T-helper 1 cell treated with Interleukin-12 subunit alpha and Interleukin-12 subunit beta and Interleukin-4 antibody, amounts not matched to agents 30 ng/mL and 1 ng/mL, for 36 hours (primary cell): Measurements from ENCODE around the gene KRT80. TPM values are rescaled to one million over a fixed set of nuclear protein-coding genes. Genes with fewer than 3 reads are reported as not detected.

Source experiments
- intact Hi-C: fragments of 100-400 bp; cut with micrococcal nuclease; formaldehyde crosslinking; loops from one replicate; pipeline ENCODE4 v1.15.1; 2024
- total RNA-seq: library from RNA; stranded (reverse); gene quantifications from 2 replicates; pipeline ENCODE4 v1.2.3, GENCODE V29; 2022

The KRT80 gene
- total RNA-seq, 1 donor from 2014 or later, result not detected

DNA sequence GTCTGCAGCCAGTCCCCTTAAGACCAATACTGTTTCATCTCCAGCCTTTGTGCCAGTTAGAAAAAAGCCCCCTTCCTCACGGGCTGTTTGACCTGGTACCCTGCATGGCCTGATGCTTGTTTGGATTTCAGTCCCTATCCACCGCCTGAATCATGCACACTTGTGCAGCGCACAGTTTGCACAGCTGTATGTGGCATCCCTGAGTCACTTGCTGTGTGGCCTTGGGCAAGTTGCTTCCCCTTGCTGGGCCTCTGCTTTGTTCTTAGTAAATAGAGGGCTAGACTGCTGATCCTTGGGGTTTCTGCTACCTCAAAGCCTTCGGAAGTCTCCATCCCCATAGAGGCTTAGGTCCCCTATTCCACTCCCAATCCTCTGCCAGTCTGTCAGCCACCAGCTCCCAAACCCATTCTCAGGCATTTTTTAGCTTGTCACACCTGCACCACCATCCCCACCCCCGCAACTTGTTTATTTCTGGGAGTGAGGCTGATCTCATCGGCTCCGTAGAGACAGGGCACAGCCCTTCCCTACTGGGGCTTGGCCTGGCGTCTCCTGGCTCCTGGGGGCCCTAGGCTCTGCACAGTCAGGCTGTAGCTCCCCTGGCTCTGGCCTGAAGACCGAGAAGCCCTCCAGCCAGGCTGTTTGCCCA lies 8.8 kb downstream of the KRT80 start:
- intact Hi-C loops, result no loop called here

DNA sequence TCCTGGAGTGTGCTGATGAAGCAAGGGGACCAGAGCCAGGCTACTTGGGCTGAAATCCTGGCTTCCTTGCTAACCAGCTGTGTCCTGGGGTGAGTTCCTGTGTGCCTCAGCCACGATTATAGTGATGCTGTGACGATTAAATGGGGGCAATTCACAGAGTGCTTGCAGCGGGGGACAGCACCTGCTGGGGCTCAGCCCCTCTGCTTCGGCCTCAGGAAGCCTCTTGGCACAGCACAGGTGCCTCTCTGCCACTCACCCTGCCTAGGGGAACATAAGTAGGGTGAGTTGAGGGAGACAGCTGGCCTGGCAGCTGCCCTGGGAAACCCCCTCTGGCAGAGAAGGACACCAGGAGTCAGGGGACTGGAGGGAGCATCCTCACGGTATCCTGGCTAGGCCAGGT lies 9.4 kb downstream of the KRT80 start:
- intact Hi-C loops, result no loop called here

DNA sequence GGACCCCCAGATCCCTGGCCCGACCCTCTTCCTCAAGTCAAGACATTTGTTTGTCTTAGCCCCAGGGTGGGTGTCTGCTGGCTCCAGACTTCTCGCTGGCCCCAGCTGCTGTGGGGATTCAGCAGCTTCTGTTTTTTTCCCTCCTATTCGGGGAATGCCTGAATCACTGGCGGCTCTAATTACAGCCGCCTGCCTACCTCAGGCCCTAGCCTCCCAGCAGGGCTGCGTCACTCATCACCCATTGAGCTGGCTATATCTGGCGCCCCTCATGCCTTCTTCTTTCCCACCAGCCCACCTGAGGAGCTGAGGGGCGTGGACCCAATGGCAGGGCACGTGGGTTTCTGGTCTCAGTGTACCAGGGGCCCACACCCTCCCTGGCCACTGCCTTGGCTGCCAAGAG lies 10.1 kb downstream of the KRT80 start:
- intact Hi-C loops, result no loop called here

DNA sequence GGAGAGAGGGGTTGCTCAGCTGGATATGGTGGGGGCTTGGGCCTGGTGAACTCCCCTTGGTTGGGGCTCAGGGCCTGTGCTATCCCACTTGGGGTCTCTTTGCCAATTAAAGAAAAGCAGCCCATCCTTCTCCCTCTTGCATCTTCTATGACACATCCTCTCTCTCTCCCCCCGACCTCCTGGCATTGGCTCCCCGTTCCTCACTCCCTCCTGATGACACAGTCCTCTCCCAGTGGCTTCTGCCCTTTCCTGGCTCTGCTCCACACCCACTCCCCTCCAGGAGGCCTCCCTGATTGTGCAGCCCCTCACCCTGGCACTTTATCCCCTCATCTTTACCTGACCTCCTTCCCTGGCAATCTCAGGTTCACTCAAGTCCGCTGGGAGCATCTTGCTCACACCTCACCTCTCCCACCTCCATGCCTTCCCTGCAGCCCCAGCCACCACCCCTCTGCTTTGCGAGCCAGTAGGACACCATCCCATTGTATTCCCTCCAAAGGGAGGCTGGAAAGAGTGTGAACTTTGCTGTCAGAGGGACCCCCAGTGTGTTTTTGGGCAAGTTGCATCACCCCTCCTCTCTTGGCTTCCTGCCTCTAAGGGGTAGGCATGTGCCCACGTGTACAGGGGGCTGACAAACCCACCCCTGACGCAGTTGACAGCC lies 10.7 kb downstream of the KRT80 start:
- intact Hi-C loops, result no loop called here

DNA sequence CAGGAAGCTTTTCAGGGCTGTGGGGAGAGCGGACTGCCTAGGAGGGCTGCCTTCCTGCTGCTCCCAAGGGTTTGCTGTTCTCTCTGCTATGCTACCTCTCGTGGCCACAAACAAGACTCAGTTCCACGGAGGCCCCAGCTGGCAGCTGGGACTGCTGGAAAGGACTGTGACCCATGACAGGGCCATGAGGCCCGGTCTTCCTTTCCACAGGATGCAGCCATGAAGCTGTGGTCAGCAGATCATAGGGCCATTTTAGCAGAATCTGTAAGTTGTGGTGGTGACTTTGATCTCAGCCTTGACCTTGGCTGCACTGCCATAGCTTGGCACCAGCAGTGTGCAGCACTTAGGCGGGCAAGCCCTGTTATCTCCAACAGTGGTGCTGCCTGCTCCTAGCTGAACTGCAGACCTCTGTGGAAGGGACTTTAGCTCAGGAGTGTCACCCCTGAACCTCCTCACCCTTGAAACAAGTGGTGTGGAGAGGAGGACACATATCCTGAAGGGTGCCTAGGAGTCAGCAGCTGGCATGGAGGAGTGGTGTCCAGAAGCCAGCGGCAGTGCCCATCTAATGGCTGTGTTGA lies 12.3 kb downstream of the KRT80 start:
- intact Hi-C loops, result no loop called here

DNA sequence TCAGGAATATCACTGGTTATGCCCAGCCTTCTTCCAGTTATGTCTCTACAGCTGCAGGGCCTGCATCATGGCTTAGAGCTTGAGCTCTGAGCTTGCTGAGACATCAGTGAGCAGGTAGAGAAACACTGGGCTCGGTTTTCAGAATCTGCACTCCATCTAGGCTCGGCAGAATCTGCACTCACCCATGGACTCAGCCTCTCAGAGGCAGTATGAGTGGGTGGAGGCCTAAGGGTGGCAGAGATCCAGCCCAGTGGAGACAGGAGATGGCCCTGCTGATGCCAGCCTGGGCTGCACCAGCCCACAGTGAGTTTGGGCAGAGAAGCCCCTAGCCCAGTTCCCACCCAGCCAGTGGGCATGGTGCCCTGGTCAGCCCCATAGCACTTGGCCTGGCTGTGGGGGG lies 12.8 kb downstream of the KRT80 start:
- intact Hi-C loops, result no loop called here

DNA sequence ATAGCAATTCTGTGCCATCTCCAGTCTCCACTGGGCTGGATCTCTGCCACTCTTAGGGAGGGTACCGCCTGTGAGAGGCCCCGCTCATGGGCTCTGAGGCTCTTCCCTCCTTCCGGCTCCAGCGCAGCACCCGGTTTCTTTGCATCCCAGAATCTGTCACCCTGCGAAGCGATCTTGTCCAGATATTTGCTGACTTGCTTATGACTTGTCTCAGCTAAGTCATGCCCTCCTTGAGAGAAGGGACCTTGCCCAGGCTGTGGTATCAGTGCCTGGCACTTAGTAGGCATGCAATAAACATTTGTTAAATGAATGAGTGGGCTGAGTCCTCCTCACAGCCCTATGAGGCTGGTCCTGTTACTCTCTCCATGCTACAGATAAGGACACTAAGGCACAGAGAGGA lies 13.4 kb downstream of the KRT80 start:
- intact Hi-C loops, result no loop called here

DNA sequence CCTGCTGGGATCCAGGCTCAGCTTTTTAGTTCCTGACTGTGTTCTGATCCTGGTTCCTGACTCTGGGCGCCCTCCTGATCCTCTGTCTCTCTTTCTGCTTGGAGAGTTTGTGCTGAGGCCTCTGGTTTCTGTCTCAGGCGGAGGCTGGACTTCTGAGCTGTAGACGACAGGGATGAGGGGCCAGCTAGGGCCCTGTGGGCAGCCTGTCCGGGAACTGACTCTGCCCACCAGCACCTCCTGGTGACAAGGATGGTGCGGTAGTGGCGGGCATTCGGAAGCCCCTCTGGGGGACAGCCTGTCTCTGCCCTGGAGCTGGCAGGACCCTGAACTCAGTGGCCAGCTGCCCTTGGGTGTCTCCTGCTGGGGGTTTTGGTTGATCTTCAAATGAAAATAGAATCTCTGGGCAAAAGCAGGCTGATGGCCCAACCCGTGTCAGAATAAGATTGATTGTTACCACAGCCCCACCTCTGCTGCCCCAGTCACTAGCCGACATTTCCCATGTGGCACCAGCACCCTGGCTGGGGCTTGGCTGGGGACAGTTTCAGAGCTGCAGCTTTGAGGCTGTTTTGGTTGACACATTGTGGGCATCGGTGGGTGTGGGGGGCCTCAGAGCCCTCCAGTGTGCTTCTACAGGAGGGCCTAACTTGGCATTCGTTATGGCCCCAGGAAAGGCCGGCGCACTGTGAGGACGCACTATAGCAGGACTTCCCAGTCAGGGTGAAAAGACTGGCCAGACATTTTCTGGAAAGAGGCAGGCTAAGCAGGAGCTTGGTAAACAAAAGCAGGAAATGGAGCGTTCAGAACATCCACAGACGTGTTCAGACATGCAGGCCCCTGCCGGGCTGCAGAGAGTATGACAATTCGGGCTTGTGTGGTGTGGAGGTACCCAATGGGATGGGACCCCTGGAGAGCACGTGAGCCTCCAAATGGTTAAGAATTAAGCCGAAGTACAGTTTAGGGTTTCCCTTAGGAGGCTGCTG lies 16.2 kb downstream of the KRT80 start:
- intact Hi-C loops, result no loop called here

DNA sequence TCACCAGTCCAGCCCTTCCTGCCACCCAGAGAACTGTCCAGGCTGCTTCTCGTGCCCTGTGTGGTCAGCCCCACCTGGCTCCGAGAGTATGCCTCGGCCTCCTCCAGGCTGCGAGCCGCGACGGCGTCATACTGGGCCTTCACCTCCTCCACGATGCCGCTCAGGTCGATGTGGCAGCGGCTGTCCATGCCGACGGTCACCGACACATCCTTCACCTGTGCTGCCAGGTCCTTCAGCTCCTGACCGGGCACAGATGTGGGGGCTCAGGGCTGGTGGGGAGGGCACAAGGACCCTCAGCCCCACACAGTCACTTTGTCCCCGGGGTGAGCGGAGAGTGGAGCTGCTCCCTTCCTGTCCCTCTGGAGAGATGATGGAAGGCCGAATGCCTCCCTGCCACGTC lies 18.3 kb downstream of the KRT80 start:
- intact Hi-C loops, result no loop called here

DNA sequence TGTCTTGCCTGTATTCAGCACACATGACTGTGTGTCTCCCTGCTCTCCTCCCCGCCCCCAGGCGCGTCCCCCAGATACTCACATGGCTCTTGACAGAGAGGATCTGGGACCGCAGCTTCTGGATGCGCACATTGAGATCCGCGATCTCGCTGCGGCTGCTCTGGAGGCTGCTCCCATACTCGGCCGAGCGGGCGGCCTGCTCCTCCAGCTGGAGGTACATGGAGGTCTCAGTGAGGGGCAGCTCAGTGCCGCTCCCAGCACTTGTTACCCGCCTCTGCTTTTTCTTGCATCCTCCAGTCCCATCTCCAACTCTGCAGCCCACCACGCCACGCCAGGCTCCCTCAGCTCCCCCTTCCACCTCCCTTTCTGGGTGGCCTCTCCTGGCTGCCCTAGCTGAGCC lies 18.9 kb downstream of the KRT80 start:
- intact Hi-C loops, result no loop called here

DNA sequence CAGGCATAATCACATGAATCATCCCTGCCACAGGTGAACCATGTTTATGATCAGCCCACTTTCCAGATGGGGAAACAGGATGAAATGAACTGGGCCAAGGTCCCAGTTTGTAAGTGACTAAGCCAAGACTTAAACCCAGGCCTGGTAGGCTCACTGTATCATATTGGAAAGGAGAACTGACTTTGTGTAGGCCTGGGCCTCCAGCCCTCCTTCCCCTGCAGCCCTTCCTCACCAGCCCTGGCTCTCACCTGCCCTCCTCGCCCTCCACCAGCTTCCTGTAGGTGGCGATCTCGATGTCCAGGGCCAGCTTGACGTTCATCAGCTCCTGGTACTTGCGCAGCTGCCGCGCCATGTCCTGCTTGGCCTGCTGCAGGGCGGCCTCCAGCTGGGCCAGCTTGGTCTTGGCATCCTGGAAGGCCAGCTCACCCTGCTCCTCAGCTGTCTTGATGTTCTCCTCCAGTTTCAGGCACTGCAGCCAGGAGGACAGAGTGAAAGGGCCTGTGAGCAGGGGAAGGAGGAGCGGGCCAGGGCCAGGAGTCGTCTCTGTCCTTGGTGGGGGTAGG lies 19.8 kb downstream of the KRT80 start:
- intact Hi-C loops, result no loop called here

DNA sequence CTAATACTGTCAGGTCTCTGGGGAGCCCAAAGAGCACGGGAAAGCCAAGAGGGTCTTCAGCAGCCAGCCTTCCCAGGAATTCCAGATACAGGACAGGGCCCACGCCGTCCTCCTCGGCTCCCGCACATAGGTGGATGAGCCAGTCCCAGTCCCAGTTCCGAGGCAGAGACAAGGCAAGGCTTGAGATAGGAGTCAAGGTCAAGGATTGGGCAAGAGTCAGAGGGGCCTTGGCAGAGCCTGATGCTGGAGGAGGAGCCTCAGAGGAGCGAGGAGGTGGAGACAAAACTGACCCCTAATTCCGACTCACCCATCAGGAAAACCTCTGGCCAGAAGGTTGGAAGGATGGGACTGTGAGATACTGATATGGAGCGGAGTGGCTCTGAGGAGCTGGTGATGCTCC lies 21.0 kb downstream of the KRT80 start:
- intact Hi-C loops, result no loop called here

DNA sequence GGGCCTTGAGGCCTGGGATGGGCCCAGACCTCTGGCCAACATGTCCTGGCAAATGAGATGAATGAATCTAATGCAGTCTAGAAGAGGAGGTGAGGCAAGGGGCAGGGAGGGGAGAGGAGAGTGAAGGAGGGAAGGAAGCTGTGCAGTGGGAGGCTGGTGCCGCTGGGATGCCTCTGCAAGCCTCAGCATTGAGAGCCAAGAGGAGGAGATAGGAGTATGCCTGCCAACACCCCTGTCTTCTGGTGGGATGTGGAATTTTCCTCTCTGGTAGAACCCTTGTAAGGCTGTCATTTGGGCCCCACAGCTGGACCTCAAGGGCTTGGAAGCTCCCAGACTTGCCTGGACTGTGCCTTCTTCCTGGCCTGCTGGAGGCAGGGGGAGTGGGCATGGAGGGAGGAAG lies 21.9 kb downstream of the KRT80 start:
- intact Hi-C loops, result no loop called here

DNA sequence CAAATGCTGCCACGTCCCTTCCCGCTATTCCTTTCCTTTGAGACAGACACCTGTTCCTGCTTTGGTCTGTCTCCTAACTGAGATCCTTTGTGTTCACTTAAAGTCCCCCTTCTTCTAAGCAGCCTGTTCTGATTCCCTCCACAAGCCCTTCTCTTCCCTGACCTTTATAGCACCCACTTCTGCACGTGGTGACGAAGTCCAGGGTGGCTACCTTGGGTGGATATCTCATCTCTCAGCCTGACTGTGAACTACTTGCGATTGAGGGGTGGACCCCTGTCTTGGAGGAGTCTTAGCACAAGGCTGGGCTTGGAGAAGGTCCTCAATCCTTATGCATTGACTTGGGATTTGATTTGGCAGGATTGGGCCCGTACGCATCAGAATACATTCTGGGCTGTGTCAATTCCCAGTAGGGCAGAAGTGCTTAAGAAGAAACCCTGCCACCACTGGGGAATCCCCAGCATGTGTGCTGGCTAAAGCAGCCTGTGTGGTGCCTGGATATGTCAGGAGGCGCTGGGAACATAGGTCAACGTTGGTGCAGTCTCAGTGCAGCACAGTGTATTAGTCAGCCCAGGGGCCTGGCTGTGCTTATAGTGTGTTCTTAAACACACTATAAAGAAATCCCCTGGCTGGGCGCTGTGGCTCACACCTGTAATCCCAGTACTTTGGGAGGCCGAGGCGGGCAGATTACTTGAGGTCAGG lies 23.6 kb downstream of the KRT80 start:
- intact Hi-C loops, result no loop called here

DNA sequence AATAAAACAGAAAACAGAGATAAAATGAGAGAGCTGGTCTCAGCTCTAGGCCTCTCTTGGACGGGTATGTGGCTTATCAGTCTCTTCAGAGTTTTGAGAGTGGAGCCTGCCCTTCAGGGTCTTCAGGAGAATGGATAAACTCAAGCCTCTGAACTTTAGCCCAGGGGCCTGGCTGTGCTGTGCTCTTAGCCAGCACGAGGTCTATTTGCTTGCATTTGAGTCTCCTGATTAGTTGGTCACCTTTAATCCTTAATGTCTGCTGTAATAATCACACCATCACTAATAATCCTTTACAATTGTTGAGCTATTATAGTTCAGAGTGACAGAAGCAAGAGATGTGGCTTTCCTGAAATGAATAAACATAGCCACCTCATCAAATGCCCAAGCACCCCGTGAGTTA lies 24.3 kb downstream of the KRT80 start:
- intact Hi-C loops, result no loop called here

DNA sequence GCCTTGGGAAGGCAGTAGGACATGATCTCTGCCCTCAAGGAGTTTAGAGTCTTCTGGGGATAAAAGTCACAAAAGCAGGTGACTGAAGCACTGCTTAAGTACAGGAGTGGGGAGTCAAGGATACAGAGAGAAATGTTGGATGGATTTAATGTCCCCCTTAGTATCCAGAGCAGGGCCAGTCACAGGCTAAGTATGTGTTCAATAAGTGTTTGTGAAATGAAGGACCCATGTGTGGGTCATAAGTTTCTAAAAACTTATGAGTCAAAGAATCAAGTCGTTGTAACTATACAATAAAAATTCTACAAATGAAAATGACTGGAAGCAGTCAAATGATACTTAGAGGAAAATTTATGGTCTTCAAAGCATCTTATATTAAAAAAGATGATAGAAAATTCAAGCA lies 25.1 kb downstream of the KRT80 start:
- intact Hi-C loops, result no loop called here

DNA sequence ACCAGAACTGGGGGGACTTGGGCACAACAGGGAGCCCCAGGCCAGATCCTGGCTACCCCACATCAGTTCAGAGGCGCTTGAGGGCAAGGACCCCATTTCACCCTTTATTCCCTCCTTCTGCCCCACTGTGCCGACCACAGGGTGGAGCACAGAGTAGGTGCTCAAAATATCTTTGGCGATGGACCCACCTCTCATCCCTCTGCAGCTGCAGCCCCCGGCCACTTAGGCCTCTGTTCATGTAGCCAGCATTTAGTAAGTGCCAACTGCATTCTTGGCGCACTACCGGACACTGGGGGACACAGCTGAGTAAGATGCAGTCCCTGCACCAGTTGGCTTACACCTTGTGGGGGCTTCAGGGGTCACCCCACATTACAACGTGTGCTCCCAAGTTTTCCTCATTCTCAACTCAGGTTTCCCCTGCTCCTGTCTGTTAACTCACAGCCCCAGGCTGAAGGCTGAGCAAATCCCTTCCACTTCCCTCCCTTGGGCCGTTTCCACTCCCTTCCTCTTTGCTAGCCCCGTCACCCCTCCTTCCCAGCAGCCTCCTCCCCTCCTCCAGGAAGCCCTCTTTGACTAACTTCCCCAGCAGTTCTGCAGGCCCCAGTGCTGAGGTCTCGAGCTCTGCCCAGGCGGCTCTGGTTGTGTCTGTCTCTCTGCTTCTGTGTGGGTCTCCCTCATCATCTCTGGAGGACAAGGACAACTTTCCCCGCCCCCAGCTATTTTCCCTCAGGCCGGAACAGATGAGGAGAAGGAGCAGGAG lies 26.5 kb downstream of the KRT80 start:
- intact Hi-C loops, result no loop called here

DNA sequence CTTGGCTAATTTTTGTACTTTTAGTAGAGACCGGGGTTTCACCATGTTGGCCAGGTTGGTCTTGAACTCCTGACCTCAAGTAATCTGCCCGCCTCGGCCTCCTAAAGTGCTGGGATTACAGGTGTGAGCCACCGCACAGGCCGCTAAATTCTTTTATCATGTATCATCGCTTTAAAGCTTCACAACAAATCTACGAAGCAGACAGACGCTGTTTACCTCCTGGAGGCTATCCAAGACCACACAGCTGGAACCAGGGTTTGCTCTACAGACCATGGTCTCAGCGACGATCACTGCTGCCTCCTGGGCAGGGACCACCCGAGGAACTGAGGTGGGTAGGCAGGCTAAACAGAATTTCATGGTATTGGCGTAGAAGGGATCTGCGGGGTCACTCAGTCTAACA lies 27.2 kb downstream of the KRT80 start:
- intact Hi-C loops, result no loop called here

DNA sequence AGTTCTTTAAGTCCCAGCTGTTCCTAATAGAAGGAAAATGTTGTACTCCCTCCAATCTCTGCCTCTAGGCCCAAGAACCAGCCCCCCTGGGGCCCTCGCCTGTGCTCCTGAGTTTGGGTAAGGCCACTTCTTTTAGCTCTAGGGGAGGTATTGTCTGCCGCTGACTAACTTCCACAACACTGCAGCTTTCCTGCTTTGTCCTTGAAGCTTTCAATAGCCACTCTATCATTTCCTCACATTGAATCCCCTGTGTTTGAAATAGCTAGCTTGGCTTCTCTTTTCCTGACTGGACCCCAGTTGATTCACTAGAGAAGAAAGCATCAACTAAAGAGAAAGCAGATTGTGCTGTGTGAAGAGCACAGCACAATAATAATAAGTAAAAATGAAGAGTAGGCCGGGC lies 28.8 kb downstream of the KRT80 start:
- intact Hi-C loops, result no loop called here

DNA sequence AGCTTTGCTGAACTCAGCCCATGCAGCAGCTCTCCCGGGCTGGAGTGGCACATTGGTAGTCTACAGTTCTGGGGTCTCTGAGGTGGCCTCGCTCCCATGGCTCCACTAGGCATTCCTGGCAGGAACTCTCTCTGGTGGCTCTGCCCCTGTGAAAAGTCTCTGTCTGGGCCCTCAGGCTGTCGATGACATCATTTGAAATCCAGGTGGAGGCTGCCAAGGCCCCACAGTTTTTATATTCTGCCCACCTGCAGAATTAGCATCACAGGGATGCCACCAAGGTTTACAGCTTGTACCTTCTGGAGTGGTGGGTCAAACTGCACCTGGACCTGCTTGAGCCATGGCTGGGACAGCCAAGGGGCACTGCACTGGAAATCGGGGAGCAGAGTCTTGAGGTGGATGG lies 31.6 kb downstream of the KRT80 start:
- intact Hi-C loops, result no loop called here
